HL-60 (cell line): ENCODE measurements around the gene ACVR1.

ENCODE experiments used
- GABPA ChIP-seq: IDR thresholded peaks from 2 replicates; pipeline ENCODE4 v1.6.1; 2012; ENCODE audit warnings: low read depth
- POLR2AphosphoS5 ChIP-seq: IDR thresholded peaks from 2 replicates; pipeline ENCODE4 v1.6.1; 2012; ENCODE audit warnings: low read depth

DNA sequence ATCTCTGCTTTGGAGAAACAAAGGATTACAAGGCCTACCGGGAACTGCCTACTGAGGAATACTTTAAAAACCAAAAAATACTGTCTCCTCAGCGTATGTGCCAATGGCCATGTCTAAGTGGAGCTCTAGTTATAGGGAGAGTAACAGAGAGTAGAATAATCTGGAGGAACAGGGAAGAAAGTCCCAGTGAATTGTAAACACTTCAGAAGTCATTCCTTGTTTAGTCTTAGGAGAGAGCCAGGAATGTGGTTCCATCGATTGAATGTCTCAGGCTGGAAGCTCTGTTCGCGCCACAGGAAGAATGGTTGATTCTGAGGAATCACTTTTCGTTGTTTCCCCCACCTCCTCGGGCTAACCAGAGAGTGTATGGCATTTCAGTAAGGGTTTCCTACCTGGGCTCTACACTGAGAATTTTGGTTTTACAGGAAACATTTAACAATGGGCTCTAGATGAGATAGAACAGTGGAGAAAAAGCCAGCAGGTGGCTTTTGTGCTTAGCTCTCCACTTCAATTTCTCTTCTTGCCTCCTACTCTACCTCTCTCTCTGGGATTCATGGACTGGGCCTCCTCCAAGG, 88.7 kb downstream of the ACVR1 start:
- TF ChIP-seq GABPA: no peak
- TF ChIP-seq POLR2AphosphoS5: no peak
